Mucosa of rectum (tissue), 2 donors: ENCODE results near the gene NEK9.
"Not testable (repeated sequence)": the region's sequence is repeated elsewhere in the genome, so short reads cannot be mapped to it uniquely, and the experiment has no call there.

ENCODE experiments used
- H3K27ac ChIP-seq, 2 donors: one replicate each; pipeline ENCODE4 v1.7.0; 2013; ENCODE audit warnings: inconsistent platforms in 2 of 2, low read depth in 2 of 2, low read length in 2 of 2
- H3K27me3 ChIP-seq, 2 donors: one replicate each; pipeline ENCODE4 v1.7.0; 2013; ENCODE audit warnings: low read length in 2 of 2; ENCODE audit not compliant: control insufficient read depth in 2 of 2, insufficient read depth in 2 of 2
- H3K36me3 ChIP-seq, 2 donors: one replicate each; pipeline ENCODE4 v1.7.0; 2013; ENCODE audit warnings: low read length in 2 of 2; ENCODE audit not compliant: control insufficient read depth in 2 of 2, insufficient read depth in 2 of 2
- H3K4me1 ChIP-seq, 2 donors: one replicate each; pipeline ENCODE4 v1.7.0; 2013; ENCODE audit warnings: low read length in 2 of 2, mild to moderate bottlenecking in 1 of 2; ENCODE audit not compliant: control insufficient read depth in 2 of 2, insufficient read depth in 2 of 2
- H3K4me3 ChIP-seq, 2 donors: one replicate each; pipeline ENCODE4 v1.7.0; 2013; ENCODE audit warnings: low read length in 2 of 2
- H3K9ac ChIP-seq, 2 donors: one replicate each; pipeline ENCODE4 v1.7.0; 2013; ENCODE audit warnings: low read length in 2 of 2, low read depth in 1 of 2, mild to moderate bottlenecking in 1 of 2
- H3K9me3 ChIP-seq, 2 donors: one replicate each; pipeline ENCODE4 v1.7.0; 2013; ENCODE audit warnings: low read length in 2 of 2; ENCODE audit not compliant: control insufficient read depth in 2 of 2
- donor health status: healthy.
- donor health status: Normal muscosa, but diverticular disease.

The NEK9 gene

DNA sequence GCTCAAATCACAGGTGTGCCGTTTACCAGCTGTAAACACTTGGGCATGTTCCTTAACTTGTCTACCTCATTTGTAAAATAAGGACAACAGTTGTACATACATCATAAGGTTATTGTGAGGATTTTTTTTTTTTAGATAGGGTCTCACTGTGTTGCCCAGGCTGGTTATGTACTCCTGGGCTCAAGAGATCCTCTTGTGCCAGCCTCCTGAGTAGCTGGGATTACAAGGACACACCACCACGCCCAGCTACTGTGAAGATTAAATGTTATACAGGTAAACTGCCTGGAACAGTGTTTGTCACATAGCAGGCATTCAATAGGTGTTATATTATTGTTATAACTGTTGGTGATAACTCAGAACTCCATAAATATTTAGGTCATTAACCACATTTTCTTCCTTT is 36.8 kb upstream of the NEK9 start:
- Histone ChIP-seq H3K27me3 (no peaks in the 10 kb centered on the region), H3K4me3 (no peak overlapping the region), H3K27ac (no peak overlapping the region), H3K4me1 (peaks cover 16 to 19% of the 10 kb centered on the region in 2 donors), H3K9me3 (no peaks in the 10 kb centered on the region), H3K36me3 (no peaks in the 10 kb centered on the region), H3K9ac (no peak overlapping the region)

DNA sequence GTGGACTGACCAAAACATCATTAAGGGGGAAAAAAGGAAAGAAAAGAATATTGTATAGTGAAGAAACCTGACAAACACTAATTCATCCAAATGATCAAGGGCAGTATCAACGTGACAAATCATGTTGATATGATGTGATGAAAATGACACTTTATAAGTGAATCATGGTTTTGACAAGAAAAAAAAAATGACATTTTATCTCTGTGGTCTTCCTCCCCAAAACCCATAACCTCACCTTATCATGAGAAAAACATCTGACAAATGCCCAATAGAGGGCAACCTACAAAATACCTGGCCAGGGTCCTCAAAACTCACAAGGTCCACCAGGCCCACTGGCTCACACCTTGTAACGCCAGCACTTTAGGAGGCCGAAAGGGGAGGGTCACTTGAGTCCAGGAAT is 35.8 kb upstream of the NEK9 start:
- Histone ChIP-seq H3K36me3 (no peaks in the 10 kb centered on the region), H3K9ac (no peak overlapping the region), H3K4me3 (no peak overlapping the region), H3K9me3 (no peaks in the 10 kb centered on the region), H3K27me3 (no peaks in the 10 kb centered on the region), H3K27ac (no peak overlapping the region), H3K4me1 (peaks cover 11 to 13% of the 10 kb centered on the region in 2 donors)

DNA sequence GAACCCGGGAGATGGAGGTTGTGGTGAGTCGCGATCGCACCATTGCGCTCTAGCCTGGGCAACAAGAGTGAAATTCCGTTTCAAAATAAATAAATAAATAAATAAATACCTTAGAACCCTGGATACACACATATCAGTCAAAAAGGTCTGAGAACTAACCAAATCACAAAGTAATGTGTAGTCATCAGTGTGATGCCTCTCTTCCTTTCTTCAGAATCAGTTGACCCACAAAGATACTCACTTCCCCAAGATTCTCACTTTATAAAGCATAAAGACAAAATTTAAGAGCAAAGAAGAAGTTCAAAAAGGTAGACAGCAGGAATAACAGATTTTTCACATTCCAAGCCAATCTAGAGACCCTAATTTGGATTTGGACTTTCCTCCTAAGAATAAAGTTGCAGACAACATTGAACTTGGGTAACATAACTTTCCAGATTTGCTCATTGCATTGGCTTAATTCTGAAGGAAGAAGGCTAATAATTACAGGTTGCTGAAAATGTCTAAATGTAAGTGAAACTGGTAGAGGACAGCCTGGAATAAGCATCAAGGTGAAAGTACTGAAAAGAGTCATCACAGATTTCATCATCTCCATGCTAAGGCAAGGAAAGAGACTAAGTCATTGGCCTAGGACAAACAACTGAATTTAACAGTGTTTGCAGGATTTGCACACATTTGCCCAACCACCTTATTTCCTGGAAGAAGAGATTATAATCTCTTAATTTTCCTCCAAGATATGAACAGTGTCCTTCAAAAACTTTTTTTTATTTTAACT is 32.2 kb upstream of the NEK9 start:
- H3K9ac ChIP-seq = no peak overlapping the region
- H3K36me3 ChIP-seq = no peaks in the 10 kb centered on the region
- H3K4me1 ChIP-seq = peaks cover 9 to 14% of the 10 kb centered on the region in 2 donors
- no peaks in the 10 kb centered on the region for H3K9me3 ChIP-seq
- no peak overlapping the region for H3K4me3 ChIP-seq
- no peak overlapping the region for H3K27ac ChIP-seq
- no peaks in the 10 kb centered on the region for H3K27me3 ChIP-seq

DNA sequence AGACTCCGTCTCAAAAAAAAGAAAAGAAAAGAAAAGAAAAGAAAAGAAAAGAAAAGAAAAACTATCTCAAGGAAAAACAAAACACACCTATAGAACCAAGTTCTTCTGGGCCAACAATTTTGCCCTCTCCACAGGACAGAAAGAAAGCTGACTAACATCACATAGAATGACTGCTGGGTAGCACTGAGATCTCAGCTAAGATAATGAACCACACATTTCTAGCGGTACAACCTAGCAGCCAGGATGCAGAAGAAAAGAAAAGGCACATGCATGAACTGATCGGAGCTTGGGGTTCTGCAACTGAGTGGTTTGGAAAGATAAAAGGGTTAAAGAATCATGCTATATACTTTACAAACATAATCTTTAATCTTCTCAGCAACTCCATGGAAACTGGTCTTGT is 30.1 kb upstream of the NEK9 start:
- no peak overlapping the region for H3K9ac ChIP-seq
- H3K27me3 ChIP-seq = no peaks in the 10 kb centered on the region
- no peak overlapping the region for H3K27ac ChIP-seq
- peaks cover 0 to under 1% of the 10 kb centered on the region in 2 donors for H3K36me3 ChIP-seq
- H3K9me3 ChIP-seq = no peaks in the 10 kb centered on the region
- no peak overlapping the region for H3K4me3 ChIP-seq
- H3K4me1 ChIP-seq = peaks cover 11 to 14% of the 10 kb centered on the region in 2 donors

DNA sequence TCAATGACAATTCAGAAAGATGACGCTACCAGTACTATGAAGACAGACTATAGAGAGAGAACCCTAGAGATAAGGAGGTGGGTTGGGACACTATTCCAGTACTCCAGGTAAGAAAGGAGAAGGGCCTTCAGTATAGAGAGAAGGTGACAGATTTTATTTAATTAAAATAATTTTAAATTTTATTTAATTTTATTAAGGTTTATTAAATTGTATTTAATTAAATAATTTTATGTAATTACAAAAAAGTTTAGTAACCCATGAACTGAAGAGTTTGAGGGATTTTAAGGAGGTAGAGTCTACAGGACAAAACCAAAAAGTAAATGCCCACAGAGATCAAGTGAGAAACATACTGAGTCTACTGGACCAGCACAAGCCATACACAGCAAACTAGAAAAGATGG is 29.3 kb upstream of the NEK9 start:
- H3K27ac ChIP-seq = no peak overlapping the region

DNA sequence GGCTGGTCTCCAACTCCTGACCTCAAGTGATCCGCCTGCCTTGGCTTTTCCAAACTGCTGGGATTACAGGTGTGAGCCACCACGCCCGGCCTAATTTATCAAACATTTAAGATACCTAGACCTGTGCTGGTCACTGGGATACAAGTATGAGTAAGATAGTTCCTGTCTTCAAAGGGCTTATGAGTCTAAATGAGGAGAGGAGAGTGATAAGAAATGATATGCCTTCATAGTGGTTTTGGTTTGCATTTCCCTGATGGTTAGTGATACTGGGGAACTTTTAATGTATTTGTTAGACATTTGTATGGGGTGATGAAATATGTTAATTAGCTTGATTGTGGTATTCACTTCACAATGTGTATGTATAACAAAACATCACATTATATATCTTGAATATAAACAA is 28.3 kb upstream of the NEK9 start:
- H3K9me3 ChIP-seq = no peaks in the 10 kb centered on the region
- H3K36me3 ChIP-seq = peaks cover 6 to 11% of the 10 kb centered on the region in 2 donors
- H3K9ac ChIP-seq = no peak overlapping the region
- peaks cover 6 to 11% of the 10 kb centered on the region in 2 donors for H3K4me1 ChIP-seq
- H3K27me3 ChIP-seq = no peaks in the 10 kb centered on the region
- no peak overlapping the region for H3K4me3 ChIP-seq
- H3K27ac ChIP-seq = no peak overlapping the region

More for the DNA sequence above, 29.3 kb upstream of the NEK9 start:
- peaks cover 11 to 14% of the 10 kb centered on the region in 2 donors for H3K4me1 ChIP-seq
- H3K9me3 ChIP-seq = no peaks in the 10 kb centered on the region
- H3K27me3 ChIP-seq = no peaks in the 10 kb centered on the region
- H3K9ac ChIP-seq = no peak overlapping the region
- no peak overlapping the region for H3K4me3 ChIP-seq
- peaks cover 5 to 6% of the 10 kb centered on the region in 2 donors for H3K36me3 ChIP-seq

DNA sequence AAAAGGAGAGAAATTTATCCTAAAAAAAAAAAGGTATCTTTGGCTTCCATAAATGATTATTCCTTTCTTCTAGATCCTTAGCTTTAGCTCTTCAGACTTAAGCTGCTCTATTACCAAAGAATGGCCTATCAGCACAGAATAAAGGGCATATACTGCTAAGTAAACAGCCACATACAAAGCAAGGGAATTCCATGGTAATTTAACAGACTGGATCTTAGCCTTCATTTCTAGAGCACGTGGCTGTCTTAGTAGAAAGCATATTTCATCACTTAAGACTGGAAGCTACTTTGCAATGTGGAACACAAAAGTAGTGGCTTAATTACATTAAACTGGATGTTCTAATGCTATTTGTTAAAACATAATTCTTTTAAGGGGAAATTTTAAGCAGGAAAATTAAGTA is 26.4 kb upstream of the NEK9 start:
- H3K36me3 ChIP-seq = peaks cover 6 to 20% of the 10 kb centered on the region in 2 donors
- H3K27me3 ChIP-seq = no peaks in the 10 kb centered on the region
- H3K9ac ChIP-seq = no peak overlapping the region
- peaks cover 2% of the 10 kb centered on the region in 2 donors for H3K4me1 ChIP-seq
- no peak overlapping the region for H3K4me3 ChIP-seq
- H3K27ac ChIP-seq = no peak overlapping the region
- H3K9me3 ChIP-seq = no peaks in the 10 kb centered on the region

DNA sequence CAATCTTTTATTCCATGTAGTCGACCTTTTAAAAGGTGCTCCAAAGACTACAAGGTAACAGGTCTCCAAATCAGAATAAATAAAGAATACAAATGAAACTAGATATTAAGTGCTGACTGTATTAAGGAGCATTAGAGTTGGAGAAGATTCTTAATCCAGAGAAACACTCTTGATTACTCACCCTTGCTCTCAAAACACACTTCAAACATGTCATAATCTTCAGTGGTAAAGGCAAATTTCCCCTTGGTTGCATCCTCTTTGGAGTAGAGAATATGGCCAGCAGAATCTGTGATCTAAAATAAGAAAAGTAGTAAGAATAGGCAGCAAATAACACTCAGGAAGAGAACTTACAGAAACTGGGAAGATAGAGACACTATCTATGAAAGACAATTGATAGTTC is 25.0 kb upstream of the NEK9 start:
- Histone ChIP-seq H3K9me3 (no peaks in the 10 kb centered on the region), H3K36me3 (peaks cover 8 to 20% of the 10 kb centered on the region in 2 donors), H3K4me1 (peaks cover 2 to 5% of the 10 kb centered on the region in 2 donors), H3K9ac (no peak overlapping the region), H3K4me3 (no peak overlapping the region), H3K27me3 (no peaks in the 10 kb centered on the region), H3K27ac (no peak overlapping the region)

DNA sequence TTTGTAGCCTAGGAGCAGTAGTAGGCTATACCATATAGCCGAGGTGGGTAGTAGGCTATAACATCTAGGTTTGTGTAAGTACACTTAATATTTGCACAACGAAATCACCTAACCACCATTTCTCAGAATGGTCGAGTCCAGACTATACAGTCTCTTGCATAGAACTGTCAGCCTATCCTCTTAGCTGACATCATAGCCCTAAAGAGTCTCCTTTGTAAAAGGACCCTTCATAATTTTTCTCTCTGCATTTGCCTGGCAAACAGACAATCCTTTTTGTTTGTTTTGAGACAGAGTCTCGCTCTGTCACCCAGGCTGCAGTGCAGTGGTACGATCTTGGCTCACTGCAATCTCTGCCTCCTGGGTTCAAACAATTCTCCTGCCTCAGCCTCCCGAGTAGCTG is 23.8 kb upstream of the NEK9 start:
- not testable (repeated sequence) for H3K4me1 ChIP-seq, H3K4me3 ChIP-seq, H3K9me3 ChIP-seq, H3K27me3 ChIP-seq, H3K9ac ChIP-seq, H3K27ac ChIP-seq
- peaks cover 8 to 20% of the 10 kb centered on the region in 2 donors for H3K36me3 ChIP-seq

DNA sequence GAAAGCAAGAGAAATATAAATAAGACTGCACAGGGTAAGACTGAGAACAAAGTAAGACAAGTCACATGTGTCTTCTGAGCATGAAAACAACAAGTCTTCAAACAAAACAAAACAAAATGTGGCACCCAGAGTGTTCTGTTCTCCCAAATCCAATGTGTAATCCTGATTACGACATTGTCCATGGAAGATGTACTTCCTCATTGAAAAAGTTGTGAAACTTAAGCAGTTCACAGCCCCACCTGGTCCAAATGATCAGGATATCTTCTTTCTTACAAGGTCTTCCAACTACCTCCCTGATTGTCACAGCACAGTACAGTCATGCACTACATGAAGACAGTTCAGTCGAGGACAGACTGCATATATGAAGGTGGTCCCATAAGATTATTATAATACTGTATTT is 23.3 kb upstream of the NEK9 start:
- Histone ChIP-seq H3K9me3 (no peaks in the 10 kb centered on the region), H3K27me3 (no peaks in the 10 kb centered on the region), H3K36me3 (peaks cover 8 to 20% of the 10 kb centered on the region in 2 donors), H3K27ac (no peak overlapping the region), H3K4me3 (no peak overlapping the region), H3K4me1 (peaks cover 2 to 3% of the 10 kb centered on the region in 2 donors), H3K9ac (no peak overlapping the region)
